ENCODE data around the gene CDYL2.

Gene CDYL2

DNA sequence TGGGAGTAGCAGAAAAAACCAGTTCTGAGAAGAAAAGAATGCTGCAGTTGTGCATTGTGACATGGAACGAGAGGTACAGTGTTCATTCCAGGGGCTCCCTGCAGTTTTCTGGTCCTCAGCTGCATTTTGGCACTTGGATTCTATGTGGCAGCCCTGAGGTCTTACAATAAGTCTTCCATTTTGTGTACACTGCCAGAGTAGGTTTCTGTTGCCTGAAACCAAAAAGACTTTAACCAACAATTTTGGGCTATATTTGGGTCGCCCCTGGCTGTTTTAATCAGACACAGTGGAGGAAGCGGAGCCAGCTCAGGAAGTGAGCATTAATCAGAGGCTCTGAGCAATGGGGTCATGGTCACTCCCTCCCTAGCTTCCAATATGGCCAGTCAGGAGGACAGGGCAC lies 247.9 kb downstream of the CDYL2 start:
- TF ChIP-seq Cebpa-rat (IDR thresholded peaks at IDR 0.05), result no peak
- H3K4me1 ChIP-seq, result peaks cover 11 to 20% (median 14%) of the 10 kb centered on the region in 10 experiments
- no peaks in the 10 kb centered on the region for H3K27me3 ChIP-seq
- no peaks in the 10 kb centered on the region for H3K9me3 ChIP-seq (replicated peaks in 1 of 11)
- no peaks in the 10 kb centered on the region for H3K36me3 ChIP-seq
- H3K27ac ChIP-seq, result no peak overlapping the region
- H3K9ac ChIP-seq, result no peak overlapping the region
- no peaks in the 10 kb centered on the region for H4K20me1 ChIP-seq
- H3K4me2 ChIP-seq, result peak overlapping the region in 3 of 11 experiments; percentile 9 to 20 (median 15); a peak in 1 of 22 replicates
- H3K4me3 ChIP-seq, result no peak overlapping the region

GRCh38 chr16:80554033-80554432 lies 250.4 kb downstream of the CDYL2 start:
- H3K4me2 ChIP-seq, result peak overlapping the region; percentile 26 to 68 (median 55)
- TF ChIP-seq Cebpa-rat (IDR thresholded peaks at IDR 0.05), result peak in 2 of 11 experiments; percentile 20 to 48; a peak in 1 of 22 replicates
- H3K4me1 ChIP-seq, result peaks cover 11 to 20% (median 14%) of the 10 kb centered on the region in 10 experiments
- no peaks in the 10 kb centered on the region for H3K9me3 ChIP-seq (replicated peaks in 1 of 11)
- H4K20me1 ChIP-seq, result no peaks in the 10 kb centered on the region
- no peak overlapping the region for H3K9ac ChIP-seq
- H3K27ac ChIP-seq, result no peak overlapping the region; a peak in 1 of 22 replicates
- H3K4me3 ChIP-seq, result no peak overlapping the region
- no peaks in the 10 kb centered on the region for H3K36me3 ChIP-seq
- no peaks in the 10 kb centered on the region for H3K27me3 ChIP-seq

GRCh38 chr16:80552277-80552676 lies 252.1 kb downstream of the CDYL2 start:
- Histone ChIP-seq H3K27me3 (no peaks in the 10 kb centered on the region), H3K9me3 (replicated peaks in 1 of 11) (no peaks in the 10 kb centered on the region), H3K4me3 (no peak overlapping the region), H4K20me1 (no peaks in the 10 kb centered on the region), H3K4me1 (peaks cover 11 to 20% (median 14%) of the 10 kb centered on the region in 10 experiments), H3K36me3 (no peaks in the 10 kb centered on the region), H3K4me2 (no peak overlapping the region), H3K27ac (no peak overlapping the region), H3K9ac (no peak overlapping the region)
- TF ChIP-seq Cebpa-rat (IDR thresholded peaks at IDR 0.05), result no peak
